Activated CD4-positive, alpha-beta T cell treated with anti-CD3 and anti-CD28 coated beads for 1 hour (primary cell): ENCODE results near the gene CYP2D6.
"Not testable (repeated sequence)": the region's sequence is repeated elsewhere in the genome, so short reads cannot be mapped to it uniquely, and the experiment has no call there.

ENCODE experiments used
- DNase-seq: peaks from one replicate; pipeline ENCODE4 v3.0.0-alpha.2; 2020

CYP2D6 gene

GRCh38 chr22:42156598-42156997 lies 26.0 kb upstream of the CYP2D6 start:
- no peak for DNase-seq

DNA sequence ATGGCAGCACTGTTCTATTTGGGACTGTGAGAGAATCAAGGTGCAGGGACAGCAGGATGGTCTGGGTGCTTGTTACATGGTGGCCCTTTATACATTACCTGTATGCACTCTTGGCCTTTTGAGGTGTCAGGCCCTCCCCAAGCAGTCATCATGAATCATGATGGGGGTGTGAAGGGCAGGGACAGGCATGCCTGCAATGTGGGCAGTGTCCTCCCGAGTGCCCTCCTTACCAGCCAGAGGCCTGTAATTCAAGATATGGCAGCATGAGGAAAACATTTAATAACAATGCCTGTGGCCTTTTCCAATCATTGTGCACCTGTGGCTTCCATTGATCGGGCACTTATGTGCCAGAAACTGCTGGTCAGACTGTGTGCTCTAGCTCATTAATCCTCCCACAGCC lies 25.5 kb upstream of the CYP2D6 start:
- DNase-seq: no peak

DNA sequence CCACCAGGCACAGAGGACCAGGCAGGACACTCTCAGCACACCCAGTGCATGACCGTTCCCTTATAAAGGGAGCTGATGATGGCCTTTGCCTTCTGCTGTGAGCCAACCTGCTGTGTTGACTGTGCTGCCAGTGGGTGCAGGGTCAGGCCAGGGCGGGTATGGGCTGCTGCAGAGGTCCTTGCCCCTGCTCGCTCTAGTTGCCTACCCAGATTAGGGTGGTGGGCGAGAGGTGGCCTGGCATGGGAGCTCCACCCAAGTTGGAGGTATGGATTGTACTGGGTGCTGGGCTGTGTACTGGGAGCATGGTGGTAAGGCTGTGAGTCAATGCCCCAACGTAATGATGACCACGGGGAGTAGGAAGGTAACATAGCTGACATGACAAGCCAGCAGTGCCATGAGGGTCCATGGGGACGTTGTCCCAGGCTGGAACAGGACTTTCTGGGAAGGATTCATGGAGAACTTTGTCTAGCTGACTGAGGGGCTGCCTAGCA lies 24.5 kb upstream of the CYP2D6 start:
- no peak for DNase-seq

GRCh38 chr22:42154293-42155052 lies 23.9 kb upstream of the CYP2D6 start:
- no peak for DNase-seq

- DNase-seq: no peak
Measured at GRCh38 chr22:42152661-42153270, 22.2 kb upstream of the CYP2D6 start.

DNA sequence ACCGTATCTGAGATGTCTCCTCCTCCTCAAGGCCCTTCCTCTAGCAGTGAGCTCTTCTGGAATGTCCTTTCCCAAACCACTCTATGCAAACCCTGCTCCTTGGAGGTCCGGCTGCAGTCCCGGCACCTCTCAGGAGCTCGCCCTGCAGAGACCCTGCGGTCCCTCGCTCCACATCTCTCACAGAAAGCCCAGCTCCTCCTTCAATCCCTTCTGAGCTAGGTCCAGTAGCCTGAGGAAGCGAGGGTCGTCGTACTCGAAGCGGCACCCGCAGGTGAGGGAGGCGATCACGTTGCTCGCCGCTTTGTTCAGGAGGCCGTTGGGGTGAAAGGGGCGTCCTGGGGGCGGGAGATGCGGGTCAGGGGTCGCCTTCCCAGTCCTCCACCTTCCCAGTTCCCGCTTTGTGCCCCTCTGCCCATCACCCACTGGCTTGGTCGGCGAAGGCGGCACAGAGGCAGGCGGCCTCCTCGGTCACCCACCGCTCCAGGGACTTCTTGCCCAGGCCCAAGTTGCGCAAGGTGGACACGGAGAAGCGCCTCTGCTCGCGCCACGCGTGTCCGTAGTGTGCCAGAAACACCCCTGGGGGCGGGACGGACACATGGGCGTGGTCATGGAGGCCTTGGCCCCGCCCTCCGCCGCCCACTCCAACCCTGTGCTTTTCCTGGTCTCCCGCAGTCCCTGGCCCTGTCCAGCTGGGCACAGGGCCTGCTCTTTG lies 21.5 kb upstream of the CYP2D6 start:
- no peak for DNase-seq

DNA sequence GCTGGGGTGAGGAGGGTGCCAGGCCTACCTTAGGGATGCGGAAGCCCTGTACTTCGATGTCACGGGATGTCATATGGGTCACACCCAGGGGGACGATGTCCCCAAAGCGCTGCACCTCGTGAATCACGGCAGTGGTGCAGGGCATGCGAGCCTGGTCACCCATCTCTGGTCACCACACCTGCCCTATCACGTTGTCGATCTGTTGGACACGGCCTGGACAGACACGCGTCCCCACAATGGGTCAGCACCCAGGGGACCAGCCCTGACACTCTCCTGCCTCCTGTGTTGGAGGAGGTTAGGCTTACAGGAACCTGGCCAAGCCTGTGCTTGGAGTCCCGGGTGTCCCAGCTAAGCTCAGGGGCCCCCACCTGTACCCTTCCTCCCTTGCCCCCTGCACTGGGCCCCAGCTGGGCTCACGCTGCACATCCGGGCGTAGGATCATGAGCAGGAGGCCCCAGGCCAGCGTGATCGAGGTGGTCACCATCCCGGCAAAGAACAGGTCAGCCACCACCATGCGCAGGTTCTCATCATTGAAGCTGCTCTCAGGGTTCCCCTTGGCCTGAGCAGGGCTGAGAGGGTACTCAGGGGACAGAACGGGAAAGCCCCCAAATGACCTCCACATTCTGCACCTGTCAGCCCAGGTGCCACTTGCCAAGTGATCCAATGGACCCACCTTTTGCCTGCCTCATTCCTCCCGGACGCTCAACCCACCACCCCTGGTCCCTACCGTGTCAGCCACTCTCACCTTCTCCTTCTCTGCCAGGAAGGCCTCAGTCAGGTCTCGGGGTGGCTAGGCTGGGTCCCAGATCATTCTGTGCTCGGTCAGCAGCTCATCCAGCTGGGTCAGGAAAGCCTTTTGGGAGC lies 20.3 kb upstream of the CYP2D6 start:
- DNase-seq: no peak

- not testable (repeated sequence) for DNase-seq
Measured at GRCh38 chr22:42149798-42150197, 19.2 kb upstream of the CYP2D6 start.

- no peak for DNase-seq
Measured at GRCh38 chr22:42145175-42145574, 14.6 kb upstream of the CYP2D6 start.

GRCh38 chr22:42143859-42144822 lies 13.5 kb upstream of the CYP2D6 start:
- DNase-seq: not testable (repeated sequence)

GRCh38 chr22:42142771-42143461 lies 12.3 kb upstream of the CYP2D6 start:
- no peak for DNase-seq

GRCh38 chr22:42141307-42142057 lies 10.9 kb upstream of the CYP2D6 start:
- DNase-seq: not testable (repeated sequence)

- DNase-seq: not testable (repeated sequence)
Measured at GRCh38 chr22:42140153-42140552, 9.5 kb upstream of the CYP2D6 start.

- DNase-seq: not testable (repeated sequence)
Measured at GRCh38 chr22:42139508-42139907, 8.9 kb upstream of the CYP2D6 start.

DNA sequence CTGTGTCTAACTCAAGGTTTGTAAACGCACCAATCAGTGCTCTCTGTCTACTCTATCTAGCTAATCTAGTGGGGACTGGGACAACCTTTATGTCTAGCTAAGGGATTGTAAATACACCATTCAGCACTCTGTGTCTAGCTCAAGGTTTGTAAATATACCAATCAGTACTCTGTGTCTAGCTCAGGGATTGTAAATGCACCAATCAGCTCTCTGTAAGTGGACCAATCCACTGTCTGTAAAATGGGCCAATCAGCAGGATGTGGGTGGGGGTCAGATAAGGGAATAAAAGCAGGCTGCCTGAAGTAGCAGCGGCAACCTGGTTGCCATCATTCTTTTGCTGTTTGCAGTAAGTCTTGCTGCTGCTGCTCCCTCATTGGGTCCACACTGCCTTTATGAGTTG lies 8.4 kb upstream of the CYP2D6 start:
- DNase-seq: no peak

GRCh38 chr22:42138122-42138770 lies 7.6 kb upstream of the CYP2D6 start:
- no peak for DNase-seq

DNA sequence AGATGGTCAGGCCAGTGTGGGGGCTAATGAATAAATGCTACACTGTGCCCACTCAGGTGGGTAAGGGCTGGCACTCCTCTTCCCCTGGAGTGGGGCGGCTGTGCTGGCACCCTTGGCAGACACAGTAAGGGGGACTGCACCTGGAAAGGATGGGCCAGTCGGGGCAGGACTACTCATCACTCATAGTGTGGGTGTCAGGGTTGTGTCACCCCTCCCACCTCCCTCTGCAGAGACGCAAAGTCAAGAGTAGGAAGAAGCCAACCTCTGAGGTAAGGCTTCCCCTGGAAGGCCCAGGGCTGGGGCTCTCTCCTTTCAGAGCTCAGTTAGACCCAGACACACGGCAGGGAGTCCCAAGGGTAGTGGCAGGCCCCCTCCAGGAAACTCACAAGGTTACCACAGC lies 5.1 kb upstream of the CYP2D6 start:
- DNase-seq: not testable (repeated sequence)

DNA sequence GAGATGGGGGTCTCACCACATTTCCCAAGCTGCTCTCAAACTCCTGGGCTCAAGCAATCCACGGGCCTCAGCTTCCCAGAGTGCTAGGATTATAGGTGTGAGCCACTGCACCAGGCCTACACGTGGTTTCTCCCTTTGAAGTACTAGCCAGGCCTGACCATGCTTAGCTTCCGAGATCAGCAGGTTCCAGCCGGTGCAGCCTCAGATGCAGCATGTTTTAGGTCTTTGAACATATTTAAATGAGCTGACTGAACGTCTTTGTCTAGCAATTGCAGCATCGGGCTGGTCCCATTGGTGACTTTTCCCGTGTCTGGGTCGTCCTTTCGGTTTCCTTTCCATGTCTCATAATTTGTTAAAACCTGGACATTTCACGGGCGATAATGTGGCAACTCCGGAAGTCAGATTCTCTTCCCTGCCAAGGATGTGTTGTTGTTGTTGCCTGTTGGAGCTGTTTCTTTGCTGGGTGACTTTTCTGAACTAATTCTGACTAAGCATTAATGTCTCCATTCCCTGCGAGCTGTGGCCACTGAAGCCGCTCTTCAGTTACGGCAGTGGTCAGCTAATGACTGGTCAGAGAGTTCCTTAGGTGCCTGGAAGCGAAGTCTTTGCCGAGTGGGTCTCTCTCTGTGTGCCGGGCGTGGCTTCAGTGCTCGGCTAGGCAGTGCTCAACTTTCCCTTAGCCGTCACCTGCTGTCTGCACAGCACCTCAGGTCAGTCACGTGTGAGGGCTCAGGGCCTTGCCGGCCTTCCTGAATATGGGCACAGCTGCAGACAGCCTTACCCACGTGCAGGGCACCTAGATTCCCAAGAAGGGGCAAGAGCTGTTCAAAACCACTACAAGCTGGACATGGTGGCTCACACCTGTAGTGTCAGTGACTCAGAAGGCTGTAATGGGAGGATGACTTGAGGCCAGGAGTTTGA lies 3.8 kb upstream of the CYP2D6 start:
- DNase-seq: no peak

DNA sequence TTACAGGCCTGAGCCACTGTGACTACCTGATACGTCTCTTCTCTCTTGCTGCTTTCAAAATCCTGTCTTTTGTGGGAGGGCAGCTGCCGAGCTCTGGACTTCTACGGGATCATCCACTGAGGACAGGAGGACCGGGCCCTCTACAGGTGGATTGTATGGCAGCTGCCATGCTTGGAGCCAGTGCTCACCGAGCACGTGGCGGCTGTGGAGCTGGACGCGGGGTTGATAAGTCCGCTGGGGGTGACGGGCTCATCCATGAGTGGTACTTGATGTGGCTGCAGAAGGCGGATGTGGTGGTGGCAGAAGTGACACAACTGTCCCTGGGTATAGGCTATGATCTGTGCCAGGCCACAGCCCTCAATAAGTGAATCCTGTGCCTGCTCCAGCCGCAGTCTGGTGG lies 1.8 kb upstream of the CYP2D6 start:
- no peak for DNase-seq
